ENCODE data around the gene DYDC1.

- TF ChIP-seq CTCF (IDR thresholded peaks at IDR 0.05) = no peak
- TF ChIP-seq POLR2A (IDR thresholded peaks at IDR 0.05) = no peak
These were observed 5.3 kb downstream of the DYDC1 start for GRCh38 chr10:80351220-80351619.

Data from breast epithelium (tissue), 3 donors.